Hepatocyte (in vitro differentiated cells): Measurements from ENCODE around the gene ANKRD10. TPM values are rescaled to one million over a fixed set of nuclear protein-coding genes. Genes with fewer than 3 reads are reported as not detected.

Experiments
- DNase-seq: peaks from one replicate; pipeline ENCODE4 v3.0.0-alpha.2; 2016; ENCODE audit warnings: low spot score
- H2AFZ ChIP-seq: fragments of 200-600 bp; sonication (generic); 2 replicates; pipeline ENCODE4 v1.6.0; 2016; ENCODE audit warnings: antibody characterized with exemption, mild to moderate bottlenecking
- H3K27ac ChIP-seq: fragments of 200-600 bp; sonication (generic); 2 replicates; pipeline ENCODE4 v1.5.1; 2016; ENCODE audit warnings: mild to moderate bottlenecking
- H3K27me3 ChIP-seq: fragments of 200-600 bp; sonication (generic); 2 replicates; pipeline ENCODE4 v1.6.1; 2016
- H3K36me3 ChIP-seq: fragments of 200-600 bp; sonication (generic); replicated peaks from 2 replicates; pipeline ENCODE4 v1.5.1; 2016; ENCODE audit warnings: low read depth; ENCODE audit not compliant: insufficient read depth
- H3K4me1 ChIP-seq: fragments of 200-600 bp; sonication (generic); 2 replicates; pipeline ENCODE4 v1.5.1; 2016; ENCODE audit warnings: mild to moderate bottlenecking, moderate library complexity; ENCODE audit not compliant: insufficient read depth
- H3K4me2 ChIP-seq: fragments of 200-600 bp; sonication (generic); 2 replicates; pipeline ENCODE4 v1.6.0; 2016
- H3K4me3 ChIP-seq: fragments of 200-600 bp; sonication (generic); 2 replicates; pipeline ENCODE4 v1.5.1; 2016; ENCODE audit warnings: mild to moderate bottlenecking
- H3K79me2 ChIP-seq: fragments of 200-600 bp; sonication (generic); 2 replicates; pipeline ENCODE4 v1.6.0; 2017; ENCODE audit warnings: mild to moderate bottlenecking
- H3K9me2 ChIP-seq: fragments of 200-600 bp; sonication (generic); replicated peaks from 2 replicates; pipeline ENCODE4 v1.6.0; 2017; ENCODE audit warnings: mild to moderate bottlenecking; ENCODE audit not compliant: insufficient read depth
- H3K9me3 ChIP-seq: fragments of 200-600 bp; sonication (generic); 2 replicates; pipeline ENCODE4 v1.5.1; 2016; ENCODE audit warnings: low read depth, mild to moderate bottlenecking
- H4K20me1 ChIP-seq: fragments of 200-600 bp; sonication (generic); 2 replicates; pipeline ENCODE4 v1.6.0; 2016; ENCODE audit warnings: mild to moderate bottlenecking; ENCODE audit not compliant: insufficient read depth, poor library complexity, severe bottlenecking
- EZH2 ChIP-seq: fragments of 200-600 bp; sonication (generic); IDR thresholded peaks from 2 replicates; pipeline ENCODE4 v1.6.1; 2016; ENCODE audit warnings: antibody characterized with exemption, mild to moderate bottlenecking, borderline replicate concordance
- EZH2phosphoT487 ChIP-seq: fragments of 200-600 bp; sonication (generic); IDR thresholded peaks from one replicate; pipeline ENCODE4 v1.6.1; 2018; ENCODE audit warnings: antibody characterized with exemption, mild to moderate bottlenecking, low read depth, moderate library complexity; ENCODE audit not compliant: unreplicated experiment, severe bottlenecking
- WGBS: methylation state at CpG from one replicate; pipeline ENCODE4 v1.1.6; 2016; ENCODE audit warnings: low lambda C conversion rate; ENCODE audit errors: missing lambda C conversion rate; 5-methylcytosine and 5-hydroxymethylcytosine counted together
- polyA plus RNA-seq: library from polyadenylated mRNA; unstranded; fragments of >200 nt; fragmentation: Nextera tagmentation; extraction: Ambion mirVana; gene quantifications from 2 replicates; pipeline ENCODE4 v1.2.1, GENCODE V29; 2016
- total RNA-seq: library from RNA; depleted of rRNA; stranded (reverse); fragments of >200 nt; gene quantifications from 2 replicates; pipeline ENCODE4 v1.2.3, GENCODE V29; 2014
- TF ChIP-seq, protein P1 (sequence below): fragments of 200-600 bp; sonication (generic); IDR thresholded peaks from 2 replicates; pipeline ENCODE4 v1.5.1; 2016; ENCODE audit warnings: antibody characterized with exemption, mild to moderate bottlenecking; ENCODE audit not compliant: poor library complexity

Gene ANKRD10
- total and polyA plus RNA-seq, 2 experiments from 2014 or later: 104 to 143 TPM

DNA sequence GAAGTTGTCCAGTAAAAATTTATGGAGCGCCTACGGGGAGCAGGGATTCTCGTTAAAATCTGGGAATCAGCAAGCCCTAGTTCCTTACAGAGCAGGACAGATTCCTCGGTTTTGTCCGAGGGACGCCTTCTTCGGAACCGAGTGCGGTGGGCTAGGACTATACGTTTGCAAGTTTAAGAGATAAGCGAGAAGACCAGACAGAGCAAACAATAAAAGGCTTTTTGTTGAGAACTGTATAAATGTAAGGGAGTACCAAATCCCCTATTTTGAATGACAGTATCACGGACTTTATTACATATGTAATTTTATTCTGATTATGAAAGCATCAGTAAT lies 971 bp upstream of the ANKRD10 start:
- peak overlapping the region; percentile 98 for H3K27ac ChIP-seq
- no peaks in the 10 kb centered on the region for H3K9me3 ChIP-seq
- H2AFZ ChIP-seq: peak overlapping the region; percentile 43
- no peaks in the 10 kb centered on the region for H3K36me3 ChIP-seq
- DNase-seq: no peak
- H4K20me1 ChIP-seq: peaks cover 32% of the 10 kb centered on the region
- peak overlapping the region; percentile 82 for H3K4me2 ChIP-seq
- WGBS: 4% methylated on average over 12 of the region's 12 CpGs
- TF ChIP-seq, protein P1, sequence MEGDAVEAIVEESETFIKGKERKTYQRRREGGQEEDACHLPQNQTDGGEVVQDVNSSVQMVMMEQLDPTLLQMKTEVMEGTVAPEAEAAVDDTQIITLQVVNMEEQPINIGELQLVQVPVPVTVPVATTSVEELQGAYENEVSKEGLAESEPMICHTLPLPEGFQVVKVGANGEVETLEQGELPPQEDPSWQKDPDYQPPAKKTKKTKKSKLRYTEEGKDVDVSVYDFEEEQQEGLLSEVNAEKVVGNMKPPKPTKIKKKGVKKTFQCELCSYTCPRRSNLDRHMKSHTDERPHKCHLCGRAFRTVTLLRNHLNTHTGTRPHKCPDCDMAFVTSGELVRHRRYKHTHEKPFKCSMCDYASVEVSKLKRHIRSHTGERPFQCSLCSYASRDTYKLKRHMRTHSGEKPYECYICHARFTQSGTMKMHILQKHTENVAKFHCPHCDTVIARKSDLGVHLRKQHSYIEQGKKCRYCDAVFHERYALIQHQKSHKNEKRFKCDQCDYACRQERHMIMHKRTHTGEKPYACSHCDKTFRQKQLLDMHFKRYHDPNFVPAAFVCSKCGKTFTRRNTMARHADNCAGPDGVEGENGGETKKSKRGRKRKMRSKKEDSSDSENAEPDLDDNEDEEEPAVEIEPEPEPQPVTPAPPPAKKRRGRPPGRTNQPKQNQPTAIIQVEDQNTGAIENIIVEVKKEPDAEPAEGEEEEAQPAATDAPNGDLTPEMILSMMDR: no peak
- TF ChIP-seq EZH2: no peak
- TF ChIP-seq EZH2phosphoT487: no peak
- H3K27me3 ChIP-seq: no peaks in the 10 kb centered on the region
- H3K4me3 ChIP-seq: peak overlapping the region; percentile 50
- H3K79me2 ChIP-seq: peaks cover 33% of the 10 kb centered on the region
- peaks cover 28% of the 10 kb centered on the region for H3K4me1 ChIP-seq
- no peaks in the 10 kb centered on the region for H3K9me2 ChIP-seq

DNA sequence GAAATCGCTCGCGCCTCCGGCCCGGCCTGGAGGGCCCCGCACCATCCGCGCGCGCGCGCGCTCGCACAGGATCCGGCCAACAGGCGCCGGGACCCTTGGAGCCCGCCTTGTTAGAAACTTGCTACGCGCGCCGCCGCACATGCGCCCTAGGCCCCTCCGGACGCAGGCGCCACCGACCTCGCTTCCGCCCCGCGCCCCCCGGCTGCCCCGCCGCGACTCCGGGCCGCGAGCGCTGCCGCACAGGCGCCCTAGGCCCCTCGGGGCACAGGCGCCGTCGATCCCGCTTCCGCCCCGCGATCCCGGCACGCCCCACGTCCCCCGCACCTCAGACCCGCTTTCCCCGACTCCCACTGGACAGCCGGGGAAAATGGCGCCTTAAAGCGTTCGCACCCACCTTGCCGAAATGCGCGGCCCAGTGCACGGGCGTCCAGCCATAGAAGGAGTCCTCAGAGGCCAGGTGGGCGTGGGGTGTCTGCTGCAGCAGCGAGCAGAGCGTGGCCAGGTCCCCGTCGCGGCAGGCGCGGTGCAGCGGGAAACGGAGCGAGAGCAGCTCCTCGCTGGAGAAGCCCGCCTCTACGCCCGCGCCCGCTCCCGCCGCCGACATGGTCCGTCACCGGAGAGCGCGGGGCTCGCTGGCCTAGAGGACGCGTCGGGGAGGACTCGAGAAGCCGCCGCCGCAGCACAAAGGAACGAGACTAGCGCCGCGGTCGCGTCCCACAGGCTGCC lies 375 bp downstream of the ANKRD10 start:
- Histone ChIP-seq H3K4me3 (peak overlapping the region; percentile 84), H3K9me3 (no peaks in the 10 kb centered on the region), H2AFZ (peak overlapping the region; percentile 68), H3K4me2 (peak overlapping the region; percentile 77), H4K20me1 (peaks cover 46% of the 10 kb centered on the region), H3K27ac (peak overlapping the region; percentile 99), H3K27me3 (no peaks in the 10 kb centered on the region), H3K79me2 (peaks cover 46% of the 10 kb centered on the region), H3K9me2 (no peaks in the 10 kb centered on the region), H3K4me1 (peaks cover 33% of the 10 kb centered on the region), H3K36me3 (no peaks in the 10 kb centered on the region)
- peak; percentile 88 for DNase-seq
- 2% methylated on average over 66 of the region's 103 CpGs for WGBS
- TF ChIP-seq, protein P1: no peak
- no peak for TF ChIP-seq EZH2
- TF ChIP-seq EZH2phosphoT487: no peak

DNA sequence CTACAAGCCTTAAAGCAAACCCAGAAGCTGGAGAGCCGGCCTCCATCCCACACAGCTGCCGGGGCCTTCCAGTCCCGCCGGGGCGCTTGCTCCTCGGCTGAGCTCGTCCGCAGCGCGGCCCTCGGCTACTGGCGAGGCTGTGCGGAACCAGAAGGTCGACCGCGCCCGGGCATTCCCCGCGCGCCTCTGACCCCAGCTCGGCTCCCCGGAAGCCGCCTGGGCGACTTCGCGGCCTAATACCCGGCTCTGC lies 863 bp downstream of the ANKRD10 start:
- Histone ChIP-seq H3K9me2 (no peaks in the 10 kb centered on the region), H3K79me2 (peaks cover 51% of the 10 kb centered on the region), H3K4me3 (peak overlapping the region; percentile 84), H3K4me1 (peaks cover 33% of the 10 kb centered on the region), H2AFZ (peak overlapping the region; percentile 68), H3K9me3 (no peaks in the 10 kb centered on the region), H4K20me1 (peaks cover 50% of the 10 kb centered on the region), H3K36me3 (no peaks in the 10 kb centered on the region), H3K27ac (peak overlapping the region; percentile 99), H3K27me3 (no peaks in the 10 kb centered on the region), H3K4me2 (peak overlapping the region; percentile 77)
- TF ChIP-seq EZH2phosphoT487: no peak
- no peak for TF ChIP-seq EZH2
- TF ChIP-seq, protein P1: no peak
- DNase-seq: no peak
- 2% methylated on average over 25 of the region's 27 CpGs for WGBS
